Testis (tissue), 3 donors: Measurements from ENCODE around the gene MFSD12. TPM values are rescaled to one million over a fixed set of nuclear protein-coding genes. Genes with fewer than 3 reads are reported as not detected.

Source experiments
- DNase-seq: peaks from one replicate; pipeline ENCODE4 v3.0.0-alpha.2; 2019
- H3K27ac ChIP-seq, 2 donors: fragments of 200-600 bp; sonication (generic); one replicate each; pipeline ENCODE4 v1.5.1; 2019
- H3K27me3 ChIP-seq: fragments of 200-600 bp; sonication (generic); one replicate; pipeline ENCODE4 v1.5.1; 2019
- H3K36me3 ChIP-seq: fragments of 200-600 bp; sonication (generic); one replicate; pipeline ENCODE4 v1.5.1; 2017; ENCODE audit warnings: low read depth; ENCODE audit errors: missing control alignments
- H3K4me1 ChIP-seq: fragments of 200-600 bp; sonication (generic); one replicate; pipeline ENCODE4 v1.5.1; 2019
- H3K4me3 ChIP-seq, 2 donors: fragments of 200-600 bp; sonication (generic); one replicate each; pipeline ENCODE4 v1.5.1; 2017 to 2019
- H3K9me3 ChIP-seq: fragments of 200-600 bp; sonication (generic); one replicate; pipeline ENCODE4 v1.5.1; 2017
- CTCF ChIP-seq, 3 experiments: fragments of 450-650 bp in 2 of 3; fragments of 200-600 bp in 1 of 3; sonication (generic) in 1 of 3; IDR thresholded peaks; one replicate each; pipeline ENCODE4 v1.5.1; 2016 to 2019; ENCODE audit warnings: antibody characterized with exemption in 3 of 3, mild to moderate bottlenecking in 2 of 3, moderate library complexity in 1 of 3
- POLR2A ChIP-seq: fragments of 450-650 bp; IDR thresholded peaks from one replicate; pipeline ENCODE4 v1.6.1; 2017; ENCODE audit warnings: antibody characterized with exemption, mild to moderate bottlenecking, moderate library complexity
- WGBS, 2 donors: methylation state at CpG; one replicate each; pipeline ENCODE4 v1.1.5; 2018; 5-methylcytosine and 5-hydroxymethylcytosine counted together
- intact Hi-C: fragments of 100-400 bp; cut with DNase I; formaldehyde crosslinking; loops from one replicate; pipeline ENCODE4 v1.15.1; 2023; ENCODE audit warnings: low total_unique reads
- polyA plus RNA-seq: library from polyadenylated mRNA; stranded (reverse); fragments of 350-450 nt; fragmentation: Illumina TruSeq; extraction: RNeasy Lipid Tissue Mini Kit (QIAGEN cat#74804); gene quantifications from one replicate; pipeline ENCODE4 v1.2.3, GENCODE V29; 2014; ENCODE audit warnings: low read depth, low replicate concordance; ENCODE audit not compliant: insufficient read depth
- total RNA-seq, 2 donors: library from RNA; depleted of rRNA; stranded (reverse); fragments of >200 nt; gene quantifications; one replicate each; pipeline ENCODE4 v1.2.3, GENCODE V29; 2016

Gene MFSD12
- total and polyA plus RNA-seq, 3 donors from 2014 or later = 32.8 to 95.1 (median 83.9) TPM

- H3K4me1 ChIP-seq = no peaks in the 10 kb centered on the region
- WGBS, 2 donors = 80 to 82% methylated on average over 11 to 17 of the region's 17 CpGs
These were observed 6.5 kb upstream of the MFSD12 start for GRCh38 chr19:3563709-3564524.

GRCh38 chr19:3556978-3557460 is 367 bp downstream of the MFSD12 start:
- no peaks in the 10 kb centered on the region for H3K27me3 ChIP-seq
- intact Hi-C loops = loop anchor here (10.0 kb wide), 1 partner anchor 58 kb away; no protein-coding TSS in a partner anchor
- 0 to 1% methylated on average over 12 to 57 of the region's 60 CpGs for WGBS, 2 donors
- no peak overlapping the region for H3K27ac ChIP-seq
- H3K4me3 ChIP-seq = peak overlapping the region; percentile 76 to 85
- peaks cover 16% of the 10 kb centered on the region for H3K4me1 ChIP-seq
- H3K36me3 ChIP-seq = no peaks in the 10 kb centered on the region
- TF ChIP-seq CTCF (IDR thresholded peaks at IDR 0.05) (no peak), POLR2A (no peak)
- no peaks in the 10 kb centered on the region for H3K9me3 ChIP-seq
- no peak for DNase-seq

More at GRCh38 chr19:3563709-3564524, 6.5 kb upstream of the MFSD12 start:
- intact Hi-C loops = no loop called here
- Histone ChIP-seq H3K36me3 (no peaks in the 10 kb centered on the region), H3K27ac (no peak overlapping the region), H3K4me3 (no peak overlapping the region), H3K9me3 (no peaks in the 10 kb centered on the region), H3K27me3 (no peaks in the 10 kb centered on the region)
- DNase-seq = no peak
- no peak for TF ChIP-seq POLR2A
- no peak for TF ChIP-seq CTCF (IDR thresholded peaks at IDR 0.05)

- intact Hi-C loops = loop anchor here (10.0 kb wide), 1 partner anchor 58 kb away; no protein-coding TSS in a partner anchor
- H3K27ac ChIP-seq = no peak overlapping the region
- H3K9me3 ChIP-seq = no peaks in the 10 kb centered on the region
- DNase-seq = no peak
- no peak for TF ChIP-seq CTCF (IDR thresholded peaks at IDR 0.05)
- TF ChIP-seq POLR2A = no peak
- H3K27me3 ChIP-seq = no peaks in the 10 kb centered on the region
- no peaks in the 10 kb centered on the region for H3K36me3 ChIP-seq
- H3K4me1 ChIP-seq = peaks cover 16% of the 10 kb centered on the region
- peak overlapping the region; percentile 76 to 85 for H3K4me3 ChIP-seq
- 12 to 17% methylated on average over 9 of the region's 9 CpGs for WGBS, 2 donors
These were observed 886 bp downstream of the MFSD12 start for GRCh38 chr19:3556423-3556977.

- Histone ChIP-seq H3K4me3 (peak overlapping the region in 1 of 2 donors; percentile 76), H3K9me3 (no peaks in the 10 kb centered on the region), H3K4me1 (peaks cover 16% of the 10 kb centered on the region), H3K27me3 (no peaks in the 10 kb centered on the region), H3K36me3 (no peaks in the 10 kb centered on the region), H3K27ac (no peak overlapping the region)
- DNase-seq = no peak
- WGBS, 2 donors = 61 to 64% methylated on average over 7 to 15 of the region's 15 CpGs
- intact Hi-C loops = loop anchor here (10.0 kb wide), 1 partner anchor 59 kb away; no protein-coding TSS in a partner anchor
- no peak for TF ChIP-seq CTCF (IDR thresholded peaks at IDR 0.05)
These were observed 1.5 kb downstream of the MFSD12 start for GRCh38 chr19:3555653-3556422.
